IMR-90 (cell line): ENCODE results near the gene IVL. TPM values are rescaled to one million over a fixed set of nuclear protein-coding genes. Genes with fewer than 3 reads are reported as not detected.

Experiments
- ATAC-seq: fragments of 200-7000 bp; cut with Tn5 transposase; 2 replicates; pipeline ENCODE4 v1.9.1; 2020; ENCODE audit warnings: low read depth, mild to moderate bottlenecking, moderate library complexity
- BruUV-seq: library from RNA; stranded (reverse); fragments of 400-500 nt; replicated peaks from 2 replicates; lab custom pipeline; 2021; lab: Mats Ljungman, UMichigan
- CTCF ChIA-PET: fragments of 300-600 bp; formaldehyde crosslinking; extraction: SDS; loops from one replicate; lab custom pipeline; 2021; ENCODE audit warnings: antibody characterized with exemption; lab: Yijun Ruan, JAX
- POLR2A ChIA-PET: fragments of 300-600 bp; sonication (Branson Sonifier 250); formaldehyde crosslinking; loops from one replicate; lab custom pipeline; 2022; ENCODE audit warnings: antibody characterized with exemption; ENCODE audit not compliant: unreplicated experiment; lab: Charles Lee
- DNase-seq: peaks from one replicate; pipeline ENCODE4 v3.0.0; 2013
- H2AFZ ChIP-seq: replicated peaks from 2 replicates; pipeline ENCODE3; 2013; ENCODE audit warnings: low read length, mild to moderate bottlenecking; ENCODE audit not compliant: poor library complexity
- H2AK5ac ChIP-seq: 2 replicates; pipeline ENCODE4 v1.6.1; 2013; ENCODE audit warnings: low read depth, low read length, inconsistent platforms
- H2AK9ac ChIP-seq: replicated peaks from 2 replicates; pipeline ENCODE3; 2013; ENCODE audit warnings: mild to moderate bottlenecking, low read depth, low read length, moderate library complexity; ENCODE audit not compliant: poor library complexity
- H2BK120ac ChIP-seq: 2 replicates; pipeline ENCODE4 v1.6.1; 2013; ENCODE audit warnings: low read depth, low read length, inconsistent platforms
- H2BK15ac ChIP-seq: 3 replicates; pipeline ENCODE4 v1.6.1; 2013; ENCODE audit warnings: low read depth, low read length, inconsistent platforms
- H2BK20ac ChIP-seq: 2 replicates; pipeline ENCODE4 v1.6.1; 2013; ENCODE audit warnings: low read depth, mild to moderate bottlenecking, inconsistent platforms, low read length, moderate library complexity
- H2BK5ac ChIP-seq: 2 replicates; pipeline ENCODE4 v1.6.1; 2013; ENCODE audit warnings: mild to moderate bottlenecking, low read depth, low read length, inconsistent platforms; ENCODE audit not compliant: poor library complexity, severe bottlenecking
- H3K14ac ChIP-seq: replicated peaks from 2 replicates; pipeline ENCODE4 v1.6.1; 2013; ENCODE audit warnings: low read depth, low read length, inconsistent platforms
- H3K18ac ChIP-seq: 2 replicates; pipeline ENCODE4 v1.6.1; 2013; ENCODE audit warnings: low read depth, low read length, control low read depth
- H3K23ac ChIP-seq: 2 replicates; pipeline ENCODE4 v1.6.1; 2013; ENCODE audit warnings: low read depth, low read length, inconsistent platforms
- H3K27ac ChIP-seq: 2 replicates; pipeline ENCODE4 v1.5.1; 2013; ENCODE audit warnings: mild to moderate bottlenecking, control low read depth, low read length; ENCODE audit not compliant: insufficient read depth
- H3K27me3 ChIP-seq: 2 replicates; pipeline ENCODE4 v1.6.1; 2013; ENCODE audit warnings: low read length; ENCODE audit not compliant: control insufficient read depth, insufficient read depth
- H3K36me3 ChIP-seq: 2 replicates; pipeline ENCODE4 v1.6.1; 2013; ENCODE audit warnings: low read length, mixed read lengths; ENCODE audit not compliant: control insufficient read depth, insufficient read depth
- H3K4ac ChIP-seq: 2 replicates; pipeline ENCODE4 v1.6.1; 2013; ENCODE audit warnings: low read depth, low read length, inconsistent platforms
- H3K4me1 ChIP-seq: 2 replicates; pipeline ENCODE4 v1.6.1; 2013; ENCODE audit warnings: low read length, mixed read lengths; ENCODE audit not compliant: control insufficient read depth, insufficient read depth
- H3K4me2 ChIP-seq: 2 replicates; pipeline ENCODE4 v1.6.1; 2013; ENCODE audit warnings: low read depth, mild to moderate bottlenecking, control low read depth, low read length, moderate library complexity
- H3K4me3 ChIP-seq: 2 replicates; pipeline ENCODE4 v1.5.1; 2013; ENCODE audit warnings: low read depth, mild to moderate bottlenecking, control low read depth, low read length, moderate library complexity; ENCODE audit not compliant: insufficient read depth
- H3K56ac ChIP-seq: 2 replicates; pipeline ENCODE4 v1.6.1; 2013; ENCODE audit warnings: low read length, inconsistent platforms; ENCODE audit not compliant: insufficient read depth; ENCODE audit errors: extremely low read depth
- H3K79me1 ChIP-seq, 2 experiments: 2 replicates each; pipeline ENCODE4 v1.6.1; 2013; ENCODE audit warnings: low read length in 2 of 2, inconsistent platforms in 1 of 2, low read depth in 1 of 2
- H3K9ac ChIP-seq: 2 replicates; pipeline ENCODE4 v1.6.1; 2013; ENCODE audit warnings: low read depth, low read length, control low read depth
- H3K9me1 ChIP-seq: 2 replicates; pipeline ENCODE4 v1.6.1; 2013; ENCODE audit warnings: low read length, inconsistent platforms; ENCODE audit not compliant: insufficient read depth
- H3K9me3 ChIP-seq: 2 replicates; pipeline ENCODE4 v1.6.1; 2013; ENCODE audit warnings: low read length; ENCODE audit not compliant: control insufficient read depth, insufficient read depth
- H4K20me1 ChIP-seq: 2 replicates; pipeline ENCODE4 v1.6.1; 2013; ENCODE audit warnings: low read length, inconsistent platforms; ENCODE audit not compliant: insufficient read depth
- H4K5ac ChIP-seq: 2 replicates; pipeline ENCODE4 v1.6.1; 2013; ENCODE audit warnings: mild to moderate bottlenecking, low read depth, low read length, control low read depth
- H4K8ac ChIP-seq, 2 experiments: 2 replicates each; pipeline ENCODE4 v1.6.1; 2013; ENCODE audit warnings: low read depth in 2 of 2, low read length in 2 of 2, control low read depth in 1 of 2, inconsistent platforms in 1 of 2
- H4K91ac ChIP-seq: 2 replicates; pipeline ENCODE4 v1.6.1; 2013; ENCODE audit warnings: low read depth, low read length, inconsistent platforms; ENCODE audit not compliant: insufficient read depth
- BHLHE40 ChIP-seq: fragments of 150-350 bp; IDR thresholded peaks from 2 replicates; pipeline ENCODE4 v1.6.1; 2016; ENCODE audit warnings: mild to moderate bottlenecking, low read depth, low read length
- CEBPB ChIP-seq: IDR thresholded peaks from 2 replicates; pipeline ENCODE4 v1.6.1; 2012; ENCODE audit warnings: low read depth, low read length, improper control_type of control experiment
- CHD1 ChIP-seq: IDR thresholded peaks from 2 replicates; pipeline ENCODE4 v1.6.1; 2012; ENCODE audit warnings: low read depth, low read length, improper control_type of control experiment
- FOS ChIP-seq: fragments of 150-350 bp; IDR thresholded peaks from 2 replicates; pipeline ENCODE4 v1.6.1; 2016; ENCODE audit warnings: low read depth, low read length
- MAFK ChIP-seq: IDR thresholded peaks from 2 replicates; pipeline ENCODE4 v1.6.1; 2012; ENCODE audit warnings: low read depth, low read length, improper control_type of control experiment
- MAZ ChIP-seq: IDR thresholded peaks from 2 replicates; pipeline ENCODE4 v1.6.1; 2012; ENCODE audit warnings: low read depth, mild to moderate bottlenecking, low read length, improper control_type of control experiment, moderate library complexity, borderline replicate concordance
- MXI1 ChIP-seq: IDR thresholded peaks from 2 replicates; pipeline ENCODE4 v1.6.1; 2012; ENCODE audit warnings: low read depth, mild to moderate bottlenecking, low read length, moderate library complexity, borderline replicate concordance
- NFE2L2 ChIP-seq: fragments of 150-350 bp; IDR thresholded peaks from 2 replicates; pipeline ENCODE4 v1.6.1; 2016; ENCODE audit warnings: low read depth, mild to moderate bottlenecking, low read length
- POLR2A ChIP-seq: IDR thresholded peaks from 2 replicates; pipeline ENCODE4 v1.6.1; 2012; ENCODE audit warnings: mild to moderate bottlenecking, low read depth, low read length
- RAD21 ChIP-seq: IDR thresholded peaks from 2 replicates; pipeline ENCODE4 v1.6.1; 2012; ENCODE audit warnings: low read length, improper control_type of control experiment
- RCOR1 ChIP-seq: IDR thresholded peaks from 2 replicates; pipeline ENCODE4 v1.6.1; 2012; ENCODE audit warnings: mild to moderate bottlenecking, low read length, improper control_type of control experiment; ENCODE audit not compliant: insufficient replicate concordance
- RFX5 ChIP-seq: IDR thresholded peaks from 2 replicates; pipeline ENCODE4 v1.8.0; 2012; ENCODE audit warnings: low read depth, mild to moderate bottlenecking, low read length, moderate library complexity
- SMC3 ChIP-seq: fragments of 150-350 bp; IDR thresholded peaks from 2 replicates; pipeline ENCODE4 v1.6.1; 2016; ENCODE audit warnings: low read depth, mild to moderate bottlenecking, antibody characterized with exemption, low read length, moderate library complexity
- WGBS, 2 experiments: methylation state at CpG; one replicate each; pipeline versions ENCODE4 v1.1.5 to v1.1.7; 2013; ENCODE audit warnings: missing lambda C conversion rate in 2 of 2; ENCODE audit not compliant: insufficient read length in 1 of 2; ENCODE audit errors: extremely low coverage in 2 of 2; 5-methylcytosine and 5-hydroxymethylcytosine counted together
- dilution Hi-C: fragments of 300-500 bp; cut with HindIII; formaldehyde crosslinking; loops from one replicate; pipeline ENCODE4 v1.14.3; 2018; ENCODE audit warnings: low sequenced_read_pairs; ENCODE audit not compliant: unreplicated experiment
- in situ Hi-C: fragments of 300-500 bp; cut with MboI; formaldehyde crosslinking; loops from 3 replicates; pipeline ENCODE4 v1.14.3; 2019; ENCODE audit warnings: low sequenced_read_pairs, inconsistent platforms, mixed read lengths
- intact Hi-C: fragments of 100-400 bp; cut with micrococcal nuclease; formaldehyde crosslinking; loops from 2 replicates; pipeline ENCODE4 v1.10.0; 2022
- polyA plus RNA-seq, 3 experiments: library from polyadenylated mRNA; depleted of rRNA; stranded (reverse); fragments of >200 nt; gene quantifications; 2 replicates each; pipeline ENCODE4 v1.2.3, GENCODE V29; 2012; ENCODE audit warnings: low replicate concordance in 1 of 3
- total RNA-seq: library from RNA; depleted of rRNA; stranded (reverse); fragments of >200 nt; gene quantifications from 2 replicates; pipeline ENCODE4 v1.2.3, GENCODE V29; 2012
- TF ChIP-seq, protein P1 (sequence below): fragments of 150-350 bp; IDR thresholded peaks from 2 replicates; pipeline ENCODE4 v1.6.1; 2016; ENCODE audit warnings: low read depth, mild to moderate bottlenecking, low read length, moderate library complexity, borderline replicate concordance
- TF ChIP-seq, protein P2 (sequence below): conservative IDR thresholded peaks from 2 replicates; pipeline ENCODE4 v1.5.1; 2012; ENCODE audit warnings: mild to moderate bottlenecking, low read depth, low read length, improper control_type of control experiment
- TF ChIP-seq, protein P3 (sequence below): fragments of 150-350 bp; IDR thresholded peaks from 2 replicates; pipeline ENCODE4 v1.6.1; 2017; ENCODE audit warnings: mild to moderate bottlenecking, antibody characterized with exemption, low read length, low read depth

Gene IVL
- total and polyA plus RNA-seq, 2 of the 4 experiments (the other 2 are of a cell fraction), result not detected

DNA sequence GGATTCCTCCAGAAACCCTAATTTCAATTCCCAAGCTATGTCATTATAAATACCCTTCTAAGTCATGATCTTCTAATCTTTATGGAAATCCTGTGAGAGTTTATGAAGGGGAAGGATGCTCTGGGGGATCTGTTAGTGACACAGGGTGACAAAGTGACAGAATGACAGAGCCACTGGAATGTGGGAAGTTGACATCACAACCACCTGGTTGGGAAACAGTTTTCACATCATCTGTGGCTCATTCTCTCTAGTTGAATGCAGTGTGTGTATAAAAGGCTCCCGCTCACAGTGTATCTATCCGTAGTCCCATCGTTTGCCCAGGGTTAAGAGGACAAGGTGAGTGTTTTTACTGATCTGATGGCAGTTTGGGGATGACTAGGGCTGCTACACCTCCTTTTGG is 48.6 kb upstream of the IVL start, which contains the start of gene LCE7A:
LCE7A (plus strand) TSS at position 301 of the 400 bp plus-strand sequence. CDS start 702 bp downstream, outside the sequence.
- Histone ChIP-seq H3K79me1 (no peaks in the 10 kb centered on the region), H3K36me3 (no peaks in the 10 kb centered on the region), H2AK5ac (no peak within 1 kb of the TSS), H3K18ac (no peak within 1 kb of the TSS), H3K27ac (no peak within 1 kb of the TSS), H2BK120ac (no peak within 1 kb of the TSS), H3K4me3 (no peak within 1 kb of the TSS), H3K27me3 (no peaks in the 10 kb centered on the region), H3K4ac (no peak within 1 kb of the TSS), H3K4me2 (no peak within 1 kb of the TSS), H3K23ac (no peak within 1 kb of the TSS), H3K9me1 (no peaks in the 10 kb centered on the region), H2AK9ac (no peak within 1 kb of the TSS), H4K8ac (no peak within 1 kb of the TSS), H3K14ac (no peak within 1 kb of the TSS), H3K9ac (no peak within 1 kb of the TSS), H4K91ac (no peak within 1 kb of the TSS), H2BK15ac (no peak within 1 kb of the TSS), H2AFZ (no peak within 1 kb of the TSS), H3K4me1 (no peaks in the 10 kb centered on the region), H4K20me1 (no peaks in the 10 kb centered on the region), H4K5ac (no peak within 1 kb of the TSS), H3K9me3 (no peaks in the 10 kb centered on the region), H2BK5ac (no peak within 1 kb of the TSS), H2BK20ac (no peak within 1 kb of the TSS), H3K56ac (no peak within 1 kb of the TSS)
- 50% methylated on average over 3 of the region's 3 CpGs; no CpG with 5 or more reads in 1 of the 2 experiments for WGBS, 2 experiments
- DNase-seq, result no peak
- dilution Hi-C loops, result no loop called here
- in situ Hi-C loops, result no loop called here
- no TSS peak for BruUV-seq
- CTCF ChIA-PET, result no interaction called here
- intact Hi-C loops, result no loop called here
- no peak for ATAC-seq
- POLR2A ChIA-PET, result no interaction called here
- TF ChIP-seq CHD1, result no peak
- no peak for TF ChIP-seq RCOR1
- TF ChIP-seq, protein P1, sequence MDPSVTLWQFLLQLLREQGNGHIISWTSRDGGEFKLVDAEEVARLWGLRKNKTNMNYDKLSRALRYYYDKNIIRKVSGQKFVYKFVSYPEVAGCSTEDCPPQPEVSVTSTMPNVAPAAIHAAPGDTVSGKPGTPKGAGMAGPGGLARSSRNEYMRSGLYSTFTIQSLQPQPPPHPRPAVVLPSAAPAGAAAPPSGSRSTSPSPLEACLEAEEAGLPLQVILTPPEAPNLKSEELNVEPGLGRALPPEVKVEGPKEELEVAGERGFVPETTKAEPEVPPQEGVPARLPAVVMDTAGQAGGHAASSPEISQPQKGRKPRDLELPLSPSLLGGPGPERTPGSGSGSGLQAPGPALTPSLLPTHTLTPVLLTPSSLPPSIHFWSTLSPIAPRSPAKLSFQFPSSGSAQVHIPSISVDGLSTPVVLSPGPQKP, result no peak
- no peak for TF ChIP-seq MAFK
- no peak for TF ChIP-seq POLR2A
- TF ChIP-seq MXI1, result no peak
- TF ChIP-seq SMC3, result no peak
- no peak for TF ChIP-seq BHLHE40
- no peak for TF ChIP-seq NFE2L2
- TF ChIP-seq RFX5, result no peak
- no peak for TF ChIP-seq RAD21
- no peak for TF ChIP-seq MAZ
- TF ChIP-seq, protein P2, sequence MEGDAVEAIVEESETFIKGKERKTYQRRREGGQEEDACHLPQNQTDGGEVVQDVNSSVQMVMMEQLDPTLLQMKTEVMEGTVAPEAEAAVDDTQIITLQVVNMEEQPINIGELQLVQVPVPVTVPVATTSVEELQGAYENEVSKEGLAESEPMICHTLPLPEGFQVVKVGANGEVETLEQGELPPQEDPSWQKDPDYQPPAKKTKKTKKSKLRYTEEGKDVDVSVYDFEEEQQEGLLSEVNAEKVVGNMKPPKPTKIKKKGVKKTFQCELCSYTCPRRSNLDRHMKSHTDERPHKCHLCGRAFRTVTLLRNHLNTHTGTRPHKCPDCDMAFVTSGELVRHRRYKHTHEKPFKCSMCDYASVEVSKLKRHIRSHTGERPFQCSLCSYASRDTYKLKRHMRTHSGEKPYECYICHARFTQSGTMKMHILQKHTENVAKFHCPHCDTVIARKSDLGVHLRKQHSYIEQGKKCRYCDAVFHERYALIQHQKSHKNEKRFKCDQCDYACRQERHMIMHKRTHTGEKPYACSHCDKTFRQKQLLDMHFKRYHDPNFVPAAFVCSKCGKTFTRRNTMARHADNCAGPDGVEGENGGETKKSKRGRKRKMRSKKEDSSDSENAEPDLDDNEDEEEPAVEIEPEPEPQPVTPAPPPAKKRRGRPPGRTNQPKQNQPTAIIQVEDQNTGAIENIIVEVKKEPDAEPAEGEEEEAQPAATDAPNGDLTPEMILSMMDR, result no peak
- no peak for TF ChIP-seq CEBPB
- TF ChIP-seq, protein P3, sequence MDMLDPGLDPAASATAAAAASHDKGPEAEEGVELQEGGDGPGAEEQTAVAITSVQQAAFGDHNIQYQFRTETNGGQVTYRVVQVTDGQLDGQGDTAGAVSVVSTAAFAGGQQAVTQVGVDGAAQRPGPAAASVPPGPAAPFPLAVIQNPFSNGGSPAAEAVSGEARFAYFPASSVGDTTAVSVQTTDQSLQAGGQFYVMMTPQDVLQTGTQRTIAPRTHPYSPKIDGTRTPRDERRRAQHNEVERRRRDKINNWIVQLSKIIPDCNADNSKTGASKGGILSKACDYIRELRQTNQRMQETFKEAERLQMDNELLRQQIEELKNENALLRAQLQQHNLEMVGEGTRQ, result no peak
- no peak for TF ChIP-seq FOS
